Mesothelial cell of epicardium (in vitro differentiated cells): ENCODE data around the gene ASAP2. TPM values are rescaled to one million over a fixed set of nuclear protein-coding genes. Genes with fewer than 3 reads are reported as not detected.

ENCODE experiments used
- DNase-seq, 2 experiments: peaks; one replicate each; pipeline ENCODE4 v3.0.0; 2021; ENCODE audit warnings: low spot score in 2 of 2; ENCODE audit not compliant: unreplicated experiment in 2 of 2
- H3K27ac Mint-ChIP-seq: 2 replicates; pipeline ENCODE4 v1.8.0; 2021; ENCODE audit warnings: mixed read lengths
- H3K27me3 Mint-ChIP-seq: 2 replicates; pipeline ENCODE4 v1.8.0; 2021; ENCODE audit warnings: low read depth, mixed read lengths
- H3K36me3 Mint-ChIP-seq: 2 replicates; pipeline ENCODE4 v1.8.0; 2021; ENCODE audit warnings: mixed read lengths
- H3K4me1 Mint-ChIP-seq: 2 replicates; pipeline ENCODE4 v1.8.0; 2021; ENCODE audit warnings: mixed read lengths
- H3K4me3 Mint-ChIP-seq: 2 replicates; pipeline ENCODE4 v1.8.0; 2021; ENCODE audit warnings: mild to moderate bottlenecking, moderate library complexity, mixed read lengths
- H3K9me3 Mint-ChIP-seq: 2 replicates; pipeline ENCODE4 v1.8.0; 2021; ENCODE audit warnings: mixed read lengths
- CTCF ChIP-seq: fragments of 200-600 bp; sonication (generic); IDR thresholded peaks from one replicate; pipeline ENCODE4 v1.5.0; 2021; ENCODE audit warnings: antibody characterized with exemption; ENCODE audit not compliant: unreplicated experiment
- total RNA-seq: library from RNA; stranded (reverse); gene quantifications from 3 replicates; pipeline ENCODE4 v1.2.1, GENCODE V29; 2021

ASAP2 gene
- total RNA-seq, 1 donor from 2014 or later: 25.8 TPM

- Mint-ChIP-seq H3K27me3 (no peaks in the 10 kb centered on the region), H3K4me1 (peaks cover 10% of the 10 kb centered on the region), H3K9me3 (no peaks in the 10 kb centered on the region), H3K27ac (no peak overlapping the region), H3K4me3 (no peak overlapping the region), H3K36me3 (peaks cover 1% of the 10 kb centered on the region)
- no peak for TF ChIP-seq CTCF
- no peak for DNase-seq
Observed at GRCh38 chr2:9278439-9278838, 71.8 kb downstream of the ASAP2 start.

GRCh38 chr2:9279426-9279825, 72.8 kb downstream of the ASAP2 start:
- H3K27me3 Mint-ChIP-seq: no peaks in the 10 kb centered on the region
- H3K9me3 Mint-ChIP-seq: no peaks in the 10 kb centered on the region
- H3K36me3 Mint-ChIP-seq: peaks cover 3% of the 10 kb centered on the region
- H3K4me3 Mint-ChIP-seq: no peak overlapping the region
- no peak overlapping the region for H3K27ac Mint-ChIP-seq
- no peak for DNase-seq
- H3K4me1 Mint-ChIP-seq: peaks cover 10% of the 10 kb centered on the region
- TF ChIP-seq CTCF: no peak

GRCh38 chr2:9280224-9280623, 73.6 kb downstream of the ASAP2 start:
- H3K27me3 Mint-ChIP-seq: no peaks in the 10 kb centered on the region
- TF ChIP-seq CTCF: no peak
- peaks cover 10% of the 10 kb centered on the region for H3K4me1 Mint-ChIP-seq
- no peak overlapping the region for H3K27ac Mint-ChIP-seq
- no peaks in the 10 kb centered on the region for H3K9me3 Mint-ChIP-seq
- H3K36me3 Mint-ChIP-seq: peaks cover 3% of the 10 kb centered on the region
- no peak for DNase-seq
- H3K4me3 Mint-ChIP-seq: no peak overlapping the region

- Mint-ChIP-seq H3K4me1 (peaks cover 10% of the 10 kb centered on the region), H3K9me3 (no peaks in the 10 kb centered on the region), H3K27ac (no peak overlapping the region), H3K27me3 (no peaks in the 10 kb centered on the region), H3K4me3 (no peak overlapping the region), H3K36me3 (peaks cover 3% of the 10 kb centered on the region)
- DNase-seq: no peak
- no peak for TF ChIP-seq CTCF
Observed at GRCh38 chr2:9281145-9281544, 74.5 kb downstream of the ASAP2 start.

- H3K4me1 Mint-ChIP-seq: peaks cover 4% of the 10 kb centered on the region
- DNase-seq: no peak
- no peaks in the 10 kb centered on the region for H3K9me3 Mint-ChIP-seq
- no peak overlapping the region for H3K4me3 Mint-ChIP-seq
- H3K27ac Mint-ChIP-seq: no peak overlapping the region
- H3K27me3 Mint-ChIP-seq: no peaks in the 10 kb centered on the region
- peaks cover 9% of the 10 kb centered on the region for H3K36me3 Mint-ChIP-seq
- TF ChIP-seq CTCF: no peak
Observed at GRCh38 chr2:9282128-9283112, 75.8 kb downstream of the ASAP2 start.
